Measurements from ENCODE around the gene GFOD2. TPM values are rescaled to one million over a fixed set of nuclear protein-coding genes. Genes with fewer than 3 reads are reported as not detected.
A peak's percentile ranks its signal among the peaks of the same experiment; 100 is the strongest.

Gene GFOD2
- total and polyA plus RNA-seq, 2 experiments from 2014 or later = 11.4 to 17.5 TPM

GRCh38 chr16:67683767-67684166 lies 35.3 kb downstream of the GFOD2 start:
- Histone ChIP-seq H3K4me1 (ENCODE audit: insufficient read depth) (peaks cover 6% of the 10 kb centered on the region; the same call in 1 of the 2 replicates), H3K27ac (no peak overlapping the region), H3K79me2 (ENCODE audit: insufficient read depth) (no peaks in the 10 kb centered on the region), H3K9me2 (ENCODE audit: insufficient read depth) (no peaks in the 10 kb centered on the region), H3K4me2 (ENCODE audit: unreplicated experiment) (no peak overlapping the region), H2AFZ (no peak overlapping the region), H3F3A (ENCODE audit: insufficient read depth) (no peaks in the 10 kb centered on the region), H4K20me1 (ENCODE audit: insufficient read depth) (no peaks in the 10 kb centered on the region), H3K9me3 (ENCODE audit: low read depth) (no peaks in the 10 kb centered on the region), H3K27me3 (replicated peaks; ENCODE audit: insufficient read depth) (no peaks in the 10 kb centered on the region), H3K36me3 (ENCODE audit: low read depth) (no peaks in the 10 kb centered on the region; the same call in 1 of the 2 replicates), H3K4me3 (no peak overlapping the region), H3K9ac (no peak overlapping the region)
- peak; percentile 25 for DNase-seq
- TF ChIP-seq EZH2phosphoT487 (IDR thresholded peaks at IDR 0.05; ENCODE audit: insufficient read depth, low read depth) = no peak
- TF ChIP-seq EZH2 (IDR thresholded peaks at IDR 0.05; ENCODE audit: insufficient read depth, poor library complexity, severe bottlenecking) = no peak
- in situ Hi-C loops (cut with MboI) = no loop called here
- 72 to 86% methylated on average over 4 of the region's 4 CpGs for WGBS, 2 experiments (ENCODE audit: low coverage in 1 of 2, low lambda C conversion rate in 2 of 2, missing lambda C conversion rate in 2 of 2)

- WGBS, 2 experiments (ENCODE audit: low coverage in 1 of 2, low lambda C conversion rate in 2 of 2, missing lambda C conversion rate in 2 of 2) = 96 to 98% methylated on average over 10 of the region's 10 CpGs
- no peak for TF ChIP-seq EZH2 (IDR thresholded peaks at IDR 0.05; ENCODE audit: insufficient read depth, poor library complexity, severe bottlenecking)
- no peak overlapping the region for H3K4me3 ChIP-seq
- H3K4me1 ChIP-seq (ENCODE audit: insufficient read depth) = peaks cover 6% of the 10 kb centered on the region; the same call in 1 of the 2 replicates
- no peaks in the 10 kb centered on the region for H3K9me2 ChIP-seq (ENCODE audit: insufficient read depth)
- no peaks in the 10 kb centered on the region; the same call in 1 of the 2 replicates for H3K36me3 ChIP-seq (ENCODE audit: low read depth)
- in situ Hi-C loops (cut with MboI) = loop anchor here (10.0 kb wide), 1 partner anchor 125 kb away; the partner anchor contains the start of genes RANBP10 and TSNAXIP1
- H3F3A ChIP-seq (ENCODE audit: insufficient read depth) = no peaks in the 10 kb centered on the region
- no peaks in the 10 kb centered on the region for H3K79me2 ChIP-seq (ENCODE audit: insufficient read depth)
- H3K9me3 ChIP-seq (ENCODE audit: low read depth) = no peaks in the 10 kb centered on the region
- H4K20me1 ChIP-seq (ENCODE audit: insufficient read depth) = no peaks in the 10 kb centered on the region
- no peak overlapping the region for H3K27ac ChIP-seq
- no peak for DNase-seq
- H3K4me2 ChIP-seq (ENCODE audit: unreplicated experiment) = no peak overlapping the region
- no peaks in the 10 kb centered on the region for H3K27me3 ChIP-seq (replicated peaks; ENCODE audit: insufficient read depth)
- no peak overlapping the region for H3K9ac ChIP-seq
- H2AFZ ChIP-seq = no peak overlapping the region
These were observed 38.9 kb downstream of the GFOD2 start for GRCh38 chr16:67679935-67680897.

- H2AFZ ChIP-seq = no peak overlapping the region
- no peak overlapping the region for H3K4me3 ChIP-seq
- H3K27me3 ChIP-seq (replicated peaks; ENCODE audit: insufficient read depth) = no peaks in the 10 kb centered on the region
- DNase-seq = no peak
- H3K27ac ChIP-seq = no peak overlapping the region
- H3K9ac ChIP-seq = no peak overlapping the region
- H3K4me2 ChIP-seq (ENCODE audit: unreplicated experiment) = no peak overlapping the region
- H3F3A ChIP-seq (ENCODE audit: insufficient read depth) = no peaks in the 10 kb centered on the region
- no peaks in the 10 kb centered on the region for H3K4me1 ChIP-seq (ENCODE audit: insufficient read depth)
- H3K36me3 ChIP-seq (ENCODE audit: low read depth) = no peaks in the 10 kb centered on the region; the same call in 1 of the 2 replicates
- H3K79me2 ChIP-seq (ENCODE audit: insufficient read depth) = no peaks in the 10 kb centered on the region
- no peaks in the 10 kb centered on the region for H3K9me3 ChIP-seq (ENCODE audit: low read depth)
- TF ChIP-seq EZH2phosphoT487 (IDR thresholded peaks at IDR 0.05; ENCODE audit: insufficient read depth, low read depth) (no peak), EZH2 (IDR thresholded peaks at IDR 0.05; ENCODE audit: insufficient read depth, poor library complexity, severe bottlenecking) (no peak)
- in situ Hi-C loops (cut with MboI) = loop anchor here (10.0 kb wide), 1 partner anchor 126 kb away; the partner anchor contains the start of genes RANBP10 and TSNAXIP1
- H3K9me2 ChIP-seq (ENCODE audit: insufficient read depth) = no peaks in the 10 kb centered on the region
- WGBS, 2 experiments (ENCODE audit: low coverage in 1 of 2, low lambda C conversion rate in 2 of 2, missing lambda C conversion rate in 2 of 2) = 97% methylated on average over 12 of the region's 12 CpGs
- no peaks in the 10 kb centered on the region for H4K20me1 ChIP-seq (ENCODE audit: insufficient read depth)
These were observed 40.6 kb downstream of the GFOD2 start for GRCh38 chr16:67678354-67679023.

GRCh38 chr16:67677712-67678111 lies 41.4 kb downstream of the GFOD2 start:
- no peaks in the 10 kb centered on the region for H3K36me3 ChIP-seq (ENCODE audit: low read depth)
- H3K4me1 ChIP-seq (ENCODE audit: insufficient read depth) = no peaks in the 10 kb centered on the region
- no peaks in the 10 kb centered on the region for H4K20me1 ChIP-seq (ENCODE audit: insufficient read depth)
- in situ Hi-C loops (cut with MboI) = loop anchor here (10.0 kb wide), 1 partner anchor 127 kb away; the partner anchor contains the start of genes RANBP10 and TSNAXIP1
- no peak overlapping the region for H2AFZ ChIP-seq
- H3K27me3 ChIP-seq (replicated peaks; ENCODE audit: insufficient read depth) = no peaks in the 10 kb centered on the region
- H3K4me2 ChIP-seq (ENCODE audit: unreplicated experiment) = no peak overlapping the region
- no peak overlapping the region for H3K9ac ChIP-seq
- no peak for TF ChIP-seq EZH2 (IDR thresholded peaks at IDR 0.05; ENCODE audit: insufficient read depth, poor library complexity, severe bottlenecking)
- no peak for TF ChIP-seq EZH2phosphoT487 (IDR thresholded peaks at IDR 0.05; ENCODE audit: insufficient read depth, low read depth)
- H3K9me2 ChIP-seq (ENCODE audit: insufficient read depth) = no peaks in the 10 kb centered on the region
- no peak for DNase-seq
- no peaks in the 10 kb centered on the region for H3K79me2 ChIP-seq (ENCODE audit: insufficient read depth)
- 92 to 100% methylated on average over 1 of the region's 1 CpG for WGBS, 2 experiments (ENCODE audit: low coverage in 1 of 2, low lambda C conversion rate in 2 of 2, missing lambda C conversion rate in 2 of 2)
- no peaks in the 10 kb centered on the region for H3F3A ChIP-seq (ENCODE audit: insufficient read depth)
- H3K9me3 ChIP-seq (ENCODE audit: low read depth) = no peaks in the 10 kb centered on the region
- H3K27ac ChIP-seq = no peak overlapping the region
- H3K4me3 ChIP-seq = no peak overlapping the region
